Fibroblast of skin of left quadriceps (primary cell): Measurements from ENCODE around the gene RAD9A.

Source experiments
- DNase-seq, 2 experiments: peaks; one replicate each; pipeline ENCODE4 v3.0.0-alpha.2; 2013; ENCODE audit warnings: low read depth in 2 of 2

Gene RAD9A

DNA sequence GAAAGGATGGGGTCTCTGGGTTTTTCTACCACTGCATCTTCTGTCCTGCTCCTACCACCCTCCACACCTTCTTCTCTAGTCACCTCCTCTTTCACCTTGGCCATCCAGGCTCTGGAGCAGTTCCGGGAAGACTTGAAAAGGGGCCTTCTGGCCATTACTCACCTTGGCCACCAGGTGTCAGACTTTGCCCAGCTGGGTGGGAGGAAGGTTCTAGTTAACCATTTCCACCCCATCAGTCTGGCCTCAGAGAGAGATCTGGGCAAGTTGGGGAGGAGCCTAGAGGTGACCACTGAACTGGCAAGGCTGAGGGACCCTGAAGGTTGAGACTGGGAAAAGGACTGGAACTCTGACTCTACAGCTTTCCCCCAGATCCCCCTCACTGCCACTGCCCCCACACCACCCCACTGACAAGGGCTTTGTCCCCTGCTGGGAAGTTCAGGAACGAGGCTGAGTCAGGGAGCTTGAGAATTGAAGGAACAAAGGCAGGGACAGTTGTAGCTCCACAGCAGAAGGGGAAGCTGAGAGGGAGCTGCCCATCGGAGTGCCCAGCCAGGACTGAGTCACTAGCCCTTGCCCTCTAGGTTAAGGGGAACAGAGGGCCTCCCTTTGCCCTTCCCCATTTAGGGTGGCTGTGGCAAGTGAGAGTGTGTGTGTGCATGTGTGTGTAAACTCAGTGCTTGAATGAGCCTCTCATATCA lies 34.8 kb upstream of the RAD9A start:
- DNase-seq = no peak

DNA sequence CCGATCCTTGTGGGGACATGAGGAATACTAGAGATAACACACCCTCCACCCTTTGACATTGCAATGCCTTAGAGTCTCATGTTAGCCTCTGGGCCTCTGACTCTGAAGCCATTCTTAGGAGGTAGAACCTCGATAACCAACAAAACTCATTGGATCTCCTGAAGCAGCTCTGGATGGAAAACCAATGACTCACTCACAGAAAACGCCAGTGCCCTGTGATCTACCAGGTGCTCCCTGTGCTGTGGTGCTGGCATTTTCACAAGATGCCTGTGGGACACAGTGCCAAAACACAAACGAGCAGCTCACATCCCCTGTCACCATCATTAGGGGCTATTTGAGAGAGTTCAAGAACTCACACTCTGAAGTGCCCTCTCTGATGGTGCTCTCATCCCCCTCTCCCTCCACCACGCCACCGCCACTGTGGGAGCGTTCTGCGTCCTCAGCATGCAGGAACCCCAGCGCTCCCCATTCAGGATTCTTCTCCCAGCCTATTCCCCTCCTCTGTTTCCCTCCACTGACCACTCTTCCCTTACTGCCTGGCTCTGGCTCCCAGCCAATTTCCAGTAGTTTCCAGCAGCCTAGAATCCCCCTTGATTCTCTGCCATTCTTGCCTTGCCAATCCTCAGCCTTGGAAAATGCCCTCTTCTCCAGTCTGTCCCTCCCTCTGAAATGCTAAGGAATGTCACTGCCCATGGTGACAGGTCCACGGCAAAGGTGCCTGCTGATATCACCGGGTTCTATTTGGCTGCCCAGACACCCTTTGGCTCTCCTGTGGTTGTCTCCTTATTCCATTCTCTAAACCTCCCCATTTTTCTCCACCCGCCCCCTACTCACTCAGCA lies 33.7 kb upstream of the RAD9A start:
- DNase-seq = no peak

DNA sequence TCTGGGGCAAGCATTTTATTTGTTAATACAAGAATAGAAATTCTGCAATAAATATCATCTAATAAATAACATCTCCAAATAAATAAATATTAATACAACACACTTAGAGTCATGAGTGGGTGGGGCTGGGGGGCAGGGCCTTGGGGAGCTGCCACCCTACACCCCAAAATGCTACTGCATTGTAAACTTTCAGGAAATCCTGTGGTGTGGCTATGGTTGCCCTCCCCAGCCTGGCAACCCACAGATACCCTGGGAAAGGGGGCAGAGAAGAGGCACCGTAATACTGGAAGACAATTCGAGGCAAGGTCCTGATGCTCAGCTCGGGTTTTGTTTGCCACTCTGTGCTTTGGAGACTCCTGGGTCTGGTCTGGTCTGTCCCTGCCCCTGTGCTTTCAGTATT lies 27.6 kb upstream of the RAD9A start:
- DNase-seq = no peak

DNA sequence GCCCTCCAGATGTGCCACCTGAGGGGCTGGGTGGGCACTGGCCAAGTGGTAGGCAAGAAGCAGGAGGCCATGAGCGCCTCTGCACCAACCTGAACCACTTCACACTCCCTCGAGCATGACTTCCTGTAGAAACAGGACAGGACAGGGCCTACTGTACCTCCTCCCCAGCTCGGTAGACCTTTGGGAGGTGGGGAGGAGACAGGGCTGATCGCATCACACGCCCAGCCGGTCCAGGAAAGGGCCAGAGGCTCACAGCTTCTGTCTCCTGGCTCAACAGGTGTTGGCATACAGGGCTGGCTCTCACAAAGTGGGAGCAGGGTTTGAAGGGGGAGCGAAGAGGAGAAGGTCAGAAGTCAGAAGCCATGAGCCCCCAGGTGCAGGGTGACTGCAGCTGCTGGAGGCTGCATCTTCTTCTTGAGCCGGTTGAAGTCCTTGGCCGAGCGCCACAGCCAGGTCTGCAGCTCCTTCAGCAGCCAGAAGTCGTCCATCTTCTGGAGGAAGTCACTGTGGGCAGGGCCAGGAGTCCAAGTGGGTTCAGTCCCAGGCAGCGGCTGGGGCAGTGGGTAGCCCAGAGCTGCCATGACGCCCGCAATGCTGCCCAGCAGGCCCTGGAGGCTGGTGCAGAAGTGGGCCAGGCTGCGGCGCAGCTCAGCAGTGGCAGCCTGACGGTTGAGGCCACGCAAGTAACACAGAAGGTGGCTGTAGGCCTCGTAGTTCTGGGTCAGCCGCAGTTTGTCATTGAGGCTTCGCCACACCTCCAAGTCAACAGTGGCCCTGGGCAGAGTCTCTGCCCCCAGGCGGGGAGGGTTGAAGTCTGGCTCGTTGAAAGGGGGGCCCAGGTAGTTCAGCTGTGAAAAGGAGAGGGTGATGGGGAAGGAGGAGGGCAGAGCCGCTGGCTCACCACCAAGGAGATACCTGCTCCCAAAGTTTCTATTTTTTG lies 26.7 kb upstream of the RAD9A start:
- no peak for DNase-seq

DNA sequence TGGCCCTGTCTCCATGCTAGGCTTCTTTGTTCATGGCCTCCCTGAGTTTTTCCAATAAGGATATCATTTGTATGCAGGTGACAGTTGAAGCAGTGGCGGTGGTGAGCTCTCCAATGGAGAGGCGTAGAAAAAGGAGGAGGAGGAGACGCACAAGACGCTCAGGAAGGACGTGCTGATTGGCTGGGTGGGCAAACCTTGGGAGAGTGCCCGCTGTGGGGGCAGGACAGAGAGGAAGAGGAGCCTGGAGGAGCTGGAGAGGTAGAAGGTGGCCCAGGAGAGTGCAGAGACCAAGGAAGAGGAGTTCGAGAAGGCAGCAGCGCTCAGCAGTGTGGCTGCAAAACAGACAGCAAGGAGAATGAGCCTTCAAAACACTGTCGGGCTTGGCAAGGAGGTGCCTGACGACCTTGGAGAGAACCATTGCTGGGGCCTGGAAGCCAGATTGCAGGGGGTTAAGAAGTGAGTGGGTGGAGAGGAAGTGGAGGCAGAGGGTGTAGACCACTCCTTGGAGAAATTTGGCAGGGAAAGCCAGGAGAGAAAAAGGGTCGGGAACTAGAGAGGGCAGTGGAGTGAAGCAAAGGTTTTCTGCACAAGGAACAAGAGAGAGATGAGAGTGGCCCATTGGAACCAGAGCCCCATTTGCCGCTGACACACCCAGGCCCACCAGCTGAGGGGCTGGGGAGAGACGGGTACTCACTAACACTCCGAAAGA lies 25.9 kb upstream of the RAD9A start:
- no peak for DNase-seq

DNA sequence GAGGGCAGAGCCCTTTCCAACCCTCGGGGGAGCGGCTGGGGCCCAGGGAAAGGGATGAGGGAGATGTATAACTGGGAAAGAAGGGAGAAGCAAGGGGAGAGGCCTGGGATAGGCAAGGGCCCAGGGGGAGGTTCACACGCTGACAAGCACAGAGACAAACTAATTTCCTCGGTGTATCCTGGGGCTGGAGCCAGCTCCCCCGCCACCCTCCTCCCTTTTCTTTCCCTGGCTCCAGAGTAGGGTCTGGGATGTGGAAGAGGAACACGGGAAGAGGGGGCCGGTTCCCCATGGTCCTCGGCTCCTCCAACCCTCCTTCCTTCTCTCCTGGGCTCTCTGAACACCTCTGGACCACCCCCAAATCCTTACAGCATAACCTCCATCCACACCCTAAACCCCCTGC lies 25.2 kb upstream of the RAD9A start:
- no peak for DNase-seq

DNA sequence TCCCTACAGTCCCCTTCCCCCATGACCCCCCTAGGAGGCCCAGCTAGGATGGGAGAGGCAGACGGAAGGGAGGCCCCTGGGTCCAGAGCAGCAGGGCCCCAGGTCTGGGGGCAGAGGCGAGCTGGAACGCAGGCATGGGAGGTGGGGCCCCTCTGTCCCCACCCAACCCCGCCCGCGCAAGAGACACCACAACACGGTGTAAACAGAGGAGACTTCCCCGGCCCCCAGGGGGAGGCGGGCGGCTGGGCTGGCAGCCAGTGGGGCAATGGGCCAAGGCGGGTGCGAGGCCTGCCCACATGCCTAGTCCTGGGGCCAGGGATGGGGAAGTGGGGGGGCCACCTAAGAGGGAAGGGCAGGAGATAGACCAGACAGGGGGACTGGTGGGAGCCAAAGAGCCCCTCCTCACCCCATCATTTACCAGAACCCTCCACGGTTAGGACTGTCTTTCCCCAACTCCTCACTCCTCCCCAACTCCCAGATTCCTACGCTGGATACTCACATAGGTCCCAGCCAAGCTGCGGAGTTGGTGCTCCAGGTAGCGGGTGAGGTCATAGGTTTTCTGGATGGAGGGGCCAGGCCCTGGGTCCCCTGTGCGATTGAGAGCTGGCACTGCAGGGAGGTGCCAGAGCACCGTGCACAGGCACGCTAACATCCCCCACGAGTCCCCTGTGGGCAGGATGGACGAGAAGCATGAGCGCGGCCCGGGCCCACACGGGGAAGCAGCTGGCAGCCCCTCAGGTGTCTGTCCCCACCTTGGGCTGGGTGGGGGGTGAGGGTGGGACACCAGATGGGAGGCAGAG lies 24.6 kb upstream of the RAD9A start:
- DNase-seq = no peak

DNA sequence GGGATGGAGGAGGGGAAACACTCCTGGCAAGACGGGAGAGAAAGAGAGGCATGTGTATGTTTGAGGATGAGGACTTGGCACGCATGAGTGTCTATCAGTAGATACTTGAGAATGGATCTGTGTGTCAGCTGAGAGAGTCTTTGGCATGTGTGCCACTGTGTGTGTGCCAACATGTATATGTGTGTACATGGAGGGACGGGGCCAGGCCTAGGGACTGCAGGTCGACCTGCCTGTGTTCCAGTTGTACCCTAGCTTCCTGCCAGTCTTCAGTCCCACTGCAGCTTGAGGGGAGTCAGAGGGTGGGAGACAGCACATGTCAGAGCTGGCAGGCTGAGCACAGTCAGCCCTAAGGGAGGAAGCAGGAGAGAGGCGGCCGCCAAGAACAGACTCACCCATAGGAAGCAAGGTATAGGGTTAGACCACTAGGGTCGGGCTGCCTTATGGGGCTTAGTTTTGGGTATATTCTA lies 24.0 kb upstream of the RAD9A start:
- DNase-seq = no peak

DNA sequence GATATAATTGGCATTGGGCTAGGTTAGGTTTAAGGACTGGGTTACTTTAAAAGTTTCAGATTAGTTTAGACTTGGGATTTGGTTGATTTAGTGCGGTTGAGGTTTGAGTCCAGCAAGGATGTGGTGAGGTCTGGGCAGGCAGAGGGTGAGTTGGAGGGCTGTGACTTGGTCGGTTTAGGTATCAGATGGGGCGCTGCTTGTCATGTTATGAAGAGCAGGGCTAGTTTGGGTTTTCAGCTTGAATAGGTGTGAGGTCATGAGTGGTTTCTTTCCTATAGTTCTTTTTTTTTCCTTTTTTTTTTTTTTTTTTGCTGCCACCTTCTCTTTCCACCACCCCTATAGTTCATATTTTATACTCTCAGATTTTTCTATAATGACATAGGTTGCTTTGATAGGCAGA lies 23.2 kb upstream of the RAD9A start:
- no peak for DNase-seq

DNA sequence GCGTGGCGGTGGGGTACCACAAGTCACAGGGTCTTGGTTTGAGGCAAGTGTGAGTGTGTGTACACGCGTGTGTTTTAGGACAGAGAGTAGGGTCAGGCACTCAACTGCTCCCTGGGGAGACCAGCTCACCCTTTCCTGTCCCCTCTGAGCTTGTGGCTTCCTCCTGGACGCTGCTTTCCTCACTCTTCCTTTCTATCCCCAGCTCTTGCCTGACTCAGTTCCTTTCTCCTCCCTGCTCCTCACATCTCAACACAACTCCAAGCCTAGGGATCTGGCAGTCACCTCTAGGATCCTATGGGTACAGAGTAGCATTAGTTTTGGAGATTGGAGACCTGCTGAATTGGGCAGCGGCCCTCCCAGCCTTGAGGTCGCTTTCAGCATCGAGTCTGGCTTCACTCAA lies 22.5 kb upstream of the RAD9A start:
- no peak for DNase-seq

DNA sequence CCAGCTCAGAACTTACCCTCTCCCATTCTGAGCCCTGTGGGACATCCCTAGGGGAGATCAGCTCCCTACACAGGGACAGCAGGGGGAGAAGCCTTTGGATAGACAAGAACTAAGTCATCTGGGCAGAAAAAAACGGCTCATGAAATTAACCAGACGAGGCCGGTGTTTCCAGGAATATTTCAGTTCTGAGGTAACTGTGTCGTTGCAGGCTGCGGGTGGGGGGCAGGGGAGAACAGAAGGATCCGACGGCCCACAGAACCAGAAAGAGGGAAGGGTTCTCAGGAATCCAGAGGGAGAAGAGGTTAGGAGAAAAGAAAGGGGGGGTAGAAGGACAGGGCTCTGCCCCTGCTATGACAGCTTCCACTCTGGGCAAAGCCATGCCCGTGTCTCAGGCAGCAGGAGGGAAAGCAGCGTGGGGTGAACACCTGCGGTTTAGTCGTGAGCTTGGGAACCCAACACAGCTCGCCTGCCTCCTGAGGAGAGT lies 21.9 kb upstream of the RAD9A start:
- no peak for DNase-seq

DNA sequence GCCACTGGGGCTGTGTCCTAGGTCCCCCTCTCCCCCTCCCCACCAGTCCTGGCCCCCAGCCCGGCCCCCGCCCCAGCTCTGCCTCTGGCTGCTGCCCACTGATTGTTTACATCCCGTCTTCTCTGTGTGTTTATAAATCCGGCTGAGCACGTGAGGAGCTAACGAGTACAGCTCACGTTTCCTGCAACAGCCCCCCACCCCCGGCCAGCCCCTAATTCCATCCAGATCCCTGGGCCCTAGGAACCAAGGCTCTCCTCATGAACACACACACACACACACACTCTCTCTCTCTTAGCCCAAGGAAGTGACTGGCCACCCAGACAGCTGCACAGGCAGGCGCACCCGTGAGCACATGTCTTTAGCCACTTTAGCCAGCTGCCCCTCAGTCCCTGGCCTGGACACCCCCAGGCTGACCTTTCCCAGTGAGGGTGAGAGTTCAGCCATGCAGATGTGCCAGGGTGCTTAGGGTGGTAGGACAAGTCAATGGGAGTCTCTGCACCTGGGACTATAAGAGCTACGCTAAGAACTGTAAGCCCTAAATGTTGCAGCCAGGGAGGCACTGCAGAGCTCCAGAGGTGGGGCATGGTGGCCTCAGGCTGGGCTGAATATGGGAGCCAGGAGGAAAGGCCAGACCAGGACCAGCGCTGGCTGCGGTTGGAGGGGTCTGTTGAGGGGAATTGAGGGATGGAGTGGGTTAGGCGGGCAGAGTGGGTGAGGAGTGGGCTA lies 21.3 kb upstream of the RAD9A start:
- no peak for DNase-seq

DNA sequence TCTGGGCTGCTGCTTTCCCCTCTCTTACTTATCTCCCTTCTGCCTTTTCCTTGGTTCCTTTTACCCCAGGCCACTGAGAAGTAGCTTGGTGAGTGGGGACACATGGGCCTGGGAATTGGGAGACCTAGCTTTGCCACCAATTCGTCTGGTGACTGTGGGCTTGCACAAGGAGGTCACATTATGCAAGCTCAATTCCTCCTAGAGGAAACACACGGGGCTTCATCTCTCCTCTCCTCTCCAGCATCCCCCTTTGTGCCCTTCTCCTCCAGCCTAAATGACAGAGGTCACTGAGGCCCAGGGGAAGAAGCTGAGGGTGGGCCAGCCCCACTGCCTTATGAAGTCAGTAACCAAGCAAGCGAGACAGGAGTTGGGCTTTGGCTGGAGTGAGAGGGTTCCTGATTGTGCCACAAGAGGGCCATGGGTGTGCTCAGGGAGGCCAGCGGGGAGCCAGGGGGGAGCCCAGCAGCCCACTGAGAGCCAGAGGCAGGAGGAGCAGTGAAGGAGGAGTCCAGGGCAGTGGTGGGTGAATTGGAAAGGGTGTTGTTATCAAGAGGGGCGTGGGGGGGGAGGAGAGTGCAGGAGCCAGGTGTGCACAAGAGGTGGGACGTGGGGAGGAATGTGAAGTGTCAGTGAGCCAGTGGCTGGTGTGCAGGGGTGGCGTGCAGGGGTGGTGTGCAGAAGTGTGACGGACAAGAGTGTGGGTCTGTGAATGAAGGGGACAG lies 20.4 kb upstream of the RAD9A start:
- DNase-seq = no peak

DNA sequence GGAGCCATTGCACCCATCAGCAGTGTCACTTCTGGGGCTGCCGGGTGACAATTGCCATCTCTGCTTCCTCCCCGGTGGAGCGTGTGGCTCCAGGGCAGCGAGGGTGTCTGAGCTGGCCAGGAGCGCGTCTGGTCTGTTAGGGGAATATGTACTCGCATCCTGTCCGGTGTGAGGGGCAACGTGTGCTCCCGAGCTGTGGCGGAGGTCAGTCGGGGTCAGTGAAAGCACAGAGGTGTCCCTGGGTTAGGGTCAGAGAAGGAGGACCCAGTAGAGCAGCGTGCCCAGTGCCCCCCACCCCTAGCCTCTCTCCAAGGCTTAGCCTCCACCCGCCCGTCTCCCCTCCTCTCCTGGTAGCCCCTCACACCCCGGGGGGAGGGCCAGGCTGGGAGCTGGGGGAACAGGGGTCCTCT lies 19.9 kb upstream of the RAD9A start:
- DNase-seq = no peak

DNA sequence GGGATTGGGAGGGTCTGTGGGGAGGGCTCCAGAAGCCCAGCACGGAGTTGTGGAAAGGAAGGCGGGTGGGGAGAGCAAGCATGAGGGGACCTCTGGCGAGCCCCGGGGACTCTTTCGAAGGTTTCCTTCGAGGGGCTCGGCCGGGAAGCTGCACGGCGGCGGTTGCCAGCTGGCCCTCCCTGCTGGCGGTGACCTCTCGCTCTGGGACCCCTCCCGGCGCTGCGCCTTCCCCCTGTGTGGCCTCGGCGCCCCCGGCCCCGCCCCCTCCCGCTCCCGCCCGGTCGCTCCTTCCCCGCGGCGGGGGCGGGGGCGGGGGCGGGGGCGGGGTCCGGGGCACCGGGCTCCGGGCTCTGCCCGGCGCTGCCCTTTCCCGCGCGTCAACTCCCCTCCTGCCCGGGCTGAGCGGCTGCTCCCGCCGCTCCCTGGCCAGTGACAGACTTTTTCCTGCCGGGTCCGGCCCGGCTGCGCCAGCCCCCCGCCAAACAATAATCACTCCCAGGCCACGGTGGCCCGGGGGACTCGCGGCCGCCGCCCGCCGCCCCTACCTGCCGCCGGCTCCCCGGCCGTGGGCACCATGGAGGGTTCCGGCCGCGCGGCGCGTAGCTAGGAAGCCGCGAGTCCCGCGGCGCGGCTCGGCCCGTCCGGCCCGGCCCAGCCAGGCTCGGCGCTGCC lies 19.3 kb upstream of the RAD9A start:
- no peak for DNase-seq

DNA sequence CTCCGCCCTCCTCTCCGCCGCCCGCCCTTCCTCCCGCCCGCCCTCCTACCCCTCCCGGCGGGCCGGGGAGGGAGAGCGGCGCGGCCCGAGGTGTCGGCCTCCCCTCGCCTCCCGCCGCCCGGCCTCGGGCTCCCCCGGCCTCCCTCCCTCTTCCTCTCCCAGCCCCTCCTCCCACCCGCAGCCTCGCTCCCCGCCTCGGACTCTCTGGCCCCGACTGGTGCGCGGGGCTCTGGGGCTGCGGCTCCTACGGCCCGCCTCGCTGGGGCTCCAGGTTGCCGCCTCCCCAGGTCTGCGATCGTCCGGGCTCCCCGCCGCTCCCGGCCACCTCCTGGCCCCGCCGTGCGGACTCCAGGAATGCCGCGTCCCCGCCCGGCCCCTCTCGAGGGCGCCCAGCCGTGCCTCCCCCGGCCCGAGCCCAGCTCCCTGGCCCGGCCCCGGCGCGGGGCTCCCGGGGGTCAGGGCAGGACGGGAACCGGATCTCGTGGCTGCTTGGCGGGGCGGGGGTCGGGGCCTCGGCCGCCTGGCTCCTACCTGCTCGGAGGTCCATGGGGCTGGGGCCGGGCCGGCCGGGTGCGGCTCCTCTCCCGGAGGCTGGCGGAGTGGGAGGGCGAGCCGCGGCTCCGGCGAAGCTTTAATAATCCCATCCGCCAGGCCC lies 18.7 kb upstream of the RAD9A start, which contains the start of gene CLCF1:
TSS of gene CLCF1 (minus strand) at position 606 of the 655 bp plus-strand sequence. CDS start at position 547, 59 bp downstream.
- DNase-seq = no peak

DNA sequence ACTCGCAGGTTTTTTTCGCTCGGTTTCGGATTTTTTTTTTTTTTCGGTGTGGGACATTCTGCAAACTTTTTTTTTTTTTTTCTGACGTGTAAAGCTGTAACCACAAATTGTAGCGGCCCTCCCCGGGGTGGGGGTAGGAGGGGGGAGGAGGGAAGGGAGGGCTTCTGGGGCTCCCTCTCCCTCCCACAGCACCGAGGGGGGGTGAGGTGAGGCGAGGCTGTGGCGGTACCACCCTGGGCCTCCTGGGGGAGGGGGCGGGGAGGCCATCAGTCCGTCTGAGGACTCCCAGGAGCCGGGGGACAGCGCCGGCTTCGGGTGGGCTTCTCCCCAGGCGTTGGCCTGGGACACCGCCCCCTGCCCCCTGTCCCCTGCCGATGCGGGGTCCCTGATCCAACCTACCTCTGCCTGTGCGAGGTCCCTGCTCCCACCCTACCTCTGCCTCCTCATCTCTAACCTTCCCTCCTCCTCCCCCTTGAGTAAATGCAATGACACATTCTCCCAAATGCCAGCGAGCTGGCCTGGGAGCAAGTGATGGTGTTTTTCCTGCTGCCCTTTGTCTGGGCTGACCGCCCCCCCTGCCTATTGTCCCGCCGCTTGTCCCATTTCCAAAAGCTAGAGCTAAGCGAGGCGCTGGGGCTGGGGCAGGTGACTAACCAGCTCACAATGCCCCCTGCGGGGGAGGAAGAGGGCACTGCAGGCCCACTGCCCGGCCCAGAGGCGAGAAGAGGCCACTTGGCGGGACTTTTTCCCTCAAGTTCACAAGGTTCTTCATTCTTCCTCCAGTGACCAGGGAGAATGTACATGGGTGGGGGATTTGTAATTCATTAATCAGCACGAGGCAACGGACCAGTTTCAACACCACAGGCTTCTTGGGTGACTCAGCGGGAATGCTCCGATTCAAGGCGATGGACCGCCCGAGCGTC lies 17.9 kb upstream of the RAD9A start:
- DNase-seq = peak; percentile 88
